VCaP (cell line): ENCODE measurements around the gene GARNL3.

ENCODE experiments used
- H3K27ac ChIP-seq: fragments of 450-650 bp; 2 replicates; pipeline ENCODE4 v1.5.1; 2017
- TF ChIP-seq, protein P1 (sequence below): fragments of 450-650 bp; conservative IDR thresholded peaks from 2 replicates; pipeline ENCODE4 v1.5.1; 2017; ENCODE audit warnings: mild to moderate bottlenecking, moderate library complexity

Gene GARNL3

DNA sequence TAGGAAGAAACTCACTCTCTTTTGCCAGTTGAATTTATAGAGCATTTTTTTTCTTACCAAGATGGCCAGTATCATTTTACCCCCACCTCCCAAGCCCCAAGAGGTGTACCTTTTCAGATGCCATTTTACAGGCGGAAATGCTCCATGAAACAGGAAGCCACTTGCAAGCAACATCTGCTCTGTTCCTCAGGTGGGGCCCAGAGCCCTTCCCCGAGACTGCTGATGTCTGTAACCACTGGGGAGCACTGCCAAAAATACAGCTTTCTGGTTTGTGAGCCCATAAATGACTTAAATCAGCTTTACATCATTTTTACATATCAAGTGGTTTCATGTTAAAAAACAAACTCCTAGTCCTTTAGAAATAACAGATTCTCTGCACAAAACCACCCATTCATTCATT, 42.9 kb upstream of the GARNL3 start:
- H3K27ac ChIP-seq = no peak overlapping the region
- TF ChIP-seq, protein P1, sequence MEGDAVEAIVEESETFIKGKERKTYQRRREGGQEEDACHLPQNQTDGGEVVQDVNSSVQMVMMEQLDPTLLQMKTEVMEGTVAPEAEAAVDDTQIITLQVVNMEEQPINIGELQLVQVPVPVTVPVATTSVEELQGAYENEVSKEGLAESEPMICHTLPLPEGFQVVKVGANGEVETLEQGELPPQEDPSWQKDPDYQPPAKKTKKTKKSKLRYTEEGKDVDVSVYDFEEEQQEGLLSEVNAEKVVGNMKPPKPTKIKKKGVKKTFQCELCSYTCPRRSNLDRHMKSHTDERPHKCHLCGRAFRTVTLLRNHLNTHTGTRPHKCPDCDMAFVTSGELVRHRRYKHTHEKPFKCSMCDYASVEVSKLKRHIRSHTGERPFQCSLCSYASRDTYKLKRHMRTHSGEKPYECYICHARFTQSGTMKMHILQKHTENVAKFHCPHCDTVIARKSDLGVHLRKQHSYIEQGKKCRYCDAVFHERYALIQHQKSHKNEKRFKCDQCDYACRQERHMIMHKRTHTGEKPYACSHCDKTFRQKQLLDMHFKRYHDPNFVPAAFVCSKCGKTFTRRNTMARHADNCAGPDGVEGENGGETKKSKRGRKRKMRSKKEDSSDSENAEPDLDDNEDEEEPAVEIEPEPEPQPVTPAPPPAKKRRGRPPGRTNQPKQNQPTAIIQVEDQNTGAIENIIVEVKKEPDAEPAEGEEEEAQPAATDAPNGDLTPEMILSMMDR = no peak

DNA sequence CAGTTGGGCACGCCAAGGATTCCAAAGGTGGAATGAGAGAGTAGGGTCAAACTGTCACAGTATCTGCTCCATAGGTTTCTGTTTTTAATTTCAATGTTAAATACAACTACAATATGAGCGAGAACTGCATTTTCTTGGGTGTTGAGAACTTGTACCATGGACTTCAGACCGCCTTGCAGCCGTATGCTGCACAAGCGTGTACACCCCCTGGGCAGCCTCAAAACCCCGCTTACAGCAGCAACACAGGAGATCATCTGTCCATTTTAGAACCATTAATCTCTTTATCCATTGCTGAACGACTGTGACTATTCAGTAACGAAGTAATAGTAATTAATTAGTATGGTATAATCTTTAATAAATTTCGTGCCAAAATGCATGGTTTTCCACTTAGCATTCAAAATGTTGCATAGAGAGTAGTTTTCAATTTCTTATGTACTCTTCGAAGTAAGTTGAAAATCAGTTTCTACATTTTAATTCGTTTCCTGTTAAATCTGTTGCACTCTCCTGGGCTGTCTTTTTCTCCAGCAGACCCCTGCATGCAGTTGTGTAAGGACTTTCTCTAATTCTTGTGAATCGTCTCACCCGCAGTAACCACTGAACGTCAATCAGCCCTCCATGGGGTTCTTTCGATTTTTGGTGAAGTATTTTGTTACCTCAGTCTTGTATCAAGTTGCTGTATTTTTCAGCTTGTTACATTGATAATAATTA, 42.0 kb upstream of the GARNL3 start:
- TF ChIP-seq, protein P1 = no peak
- no peak overlapping the region for H3K27ac ChIP-seq

DNA sequence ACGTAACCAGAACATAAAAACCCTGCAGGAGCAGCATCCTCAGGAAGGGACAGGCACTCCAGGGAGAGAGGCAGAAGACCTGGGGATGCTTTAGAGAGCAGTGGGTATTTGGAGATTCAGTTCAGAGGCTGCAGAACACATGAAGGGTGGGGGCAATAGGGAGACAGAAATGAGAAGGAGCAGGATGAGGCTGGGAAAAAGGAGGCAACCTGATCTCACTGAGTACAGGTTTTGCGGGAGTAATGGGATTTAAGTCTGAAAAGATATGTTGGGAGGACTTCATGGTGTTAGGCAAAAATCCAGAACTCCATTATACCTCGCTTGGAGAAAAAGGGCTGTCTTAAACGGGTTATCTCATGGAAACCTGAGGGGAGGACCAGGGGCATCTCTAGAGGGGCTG, 41.3 kb upstream of the GARNL3 start:
- no peak overlapping the region for H3K27ac ChIP-seq
- TF ChIP-seq, protein P1 = no peak

DNA sequence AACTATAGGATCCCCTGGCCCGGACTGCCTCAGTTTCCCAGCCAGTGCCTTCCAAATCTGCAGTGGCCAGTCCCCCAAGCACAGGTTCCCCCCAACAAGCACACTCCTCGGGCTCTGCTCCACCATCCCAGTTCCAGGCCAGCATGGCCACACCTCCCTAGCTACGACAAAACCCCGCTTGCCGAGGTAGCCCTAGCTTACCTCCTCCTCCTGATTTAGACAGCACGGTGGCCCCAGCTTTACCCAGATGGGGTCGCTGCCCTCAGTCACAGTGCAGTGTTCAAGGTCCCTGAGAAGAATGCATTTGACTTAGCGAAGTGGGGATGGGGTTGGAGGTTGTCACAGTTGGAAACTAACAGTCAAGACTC, 40.8 kb upstream of the GARNL3 start:
- TF ChIP-seq, protein P1 = no peak
- H3K27ac ChIP-seq = peak overlapping the region; percentile 75

DNA sequence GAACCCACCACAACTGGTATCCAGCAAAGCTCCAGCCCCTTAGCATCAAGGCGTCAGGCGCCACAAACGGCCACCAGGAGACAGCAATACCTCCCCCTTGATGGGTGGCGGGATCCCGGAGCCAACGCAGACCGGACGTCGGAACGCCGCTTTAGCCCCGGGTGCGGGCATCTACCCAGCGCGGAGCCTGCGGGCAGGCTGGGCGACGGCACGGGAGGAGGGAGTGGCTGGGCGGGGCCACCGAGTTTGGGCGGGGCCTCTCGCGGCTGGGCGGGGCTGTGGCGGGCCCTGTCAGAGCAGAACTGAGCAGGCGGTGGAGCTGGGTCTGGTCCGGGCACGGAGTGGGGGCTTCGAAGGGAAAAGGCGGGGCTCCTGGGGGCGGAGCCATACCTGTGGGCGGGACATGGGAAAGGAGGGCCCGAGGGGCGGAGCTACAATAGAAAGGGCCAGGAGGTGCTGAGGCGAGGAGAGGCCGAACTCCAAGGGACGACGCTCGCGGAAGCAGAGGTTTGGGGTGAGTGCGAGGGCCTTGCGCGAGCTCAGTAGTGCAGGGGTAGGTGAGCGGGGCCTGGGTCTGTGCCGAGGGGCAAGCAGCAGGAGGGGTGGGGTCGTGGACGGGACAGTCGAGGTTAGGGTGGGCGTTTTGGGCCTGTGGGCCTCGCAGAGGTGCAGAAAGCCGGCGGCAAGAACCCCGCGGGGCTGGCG, 40.2 kb upstream of the GARNL3 start:
- TF ChIP-seq, protein P1 = peak; percentile 39
- peak overlapping the region; percentile 75 for H3K27ac ChIP-seq

DNA sequence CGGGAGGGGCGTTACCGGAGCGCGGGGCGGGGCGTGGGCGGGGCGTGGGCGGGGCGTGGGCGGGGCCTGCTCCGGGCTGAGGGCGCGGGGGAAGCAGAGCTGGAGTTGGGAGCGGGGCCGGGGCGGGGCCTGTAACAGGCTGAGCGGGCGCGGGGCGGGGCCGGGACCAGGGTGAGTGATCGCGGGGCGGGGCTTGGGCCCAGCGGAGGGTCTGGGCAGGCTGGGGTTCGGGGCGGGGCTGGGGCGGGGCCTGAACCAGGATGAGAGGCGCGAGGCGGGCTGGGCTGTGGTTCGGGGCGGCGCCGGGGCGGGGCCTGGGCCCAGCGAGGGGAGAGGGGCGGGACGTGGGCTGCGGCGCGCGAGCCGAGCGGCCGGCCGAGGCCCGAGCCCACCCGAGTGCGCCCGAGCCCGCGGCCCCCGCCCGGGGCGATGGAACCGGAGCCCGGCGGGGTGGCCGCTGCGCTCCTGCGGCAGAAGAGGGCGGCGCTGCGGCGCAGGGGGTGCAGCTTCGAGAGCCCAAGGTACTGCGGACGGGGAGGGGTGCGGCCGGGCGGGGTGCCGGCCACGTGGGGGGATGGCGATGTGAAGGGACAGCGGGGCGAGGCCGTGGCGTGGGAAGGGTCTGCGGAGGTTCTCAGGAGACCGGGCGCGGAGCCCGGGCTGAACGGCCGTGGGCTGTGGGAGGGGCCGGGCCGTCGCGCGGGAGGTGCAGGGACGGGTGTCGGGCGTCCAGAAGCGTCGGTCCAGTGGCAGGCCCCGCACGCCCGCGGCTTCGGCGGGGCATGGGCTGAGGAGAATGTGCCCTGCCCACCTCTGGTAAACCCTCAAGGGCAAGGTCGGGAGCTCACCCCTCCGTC, 39.5 kb upstream of the GARNL3 start:
- TF ChIP-seq, protein P1 = no peak
- H3K27ac ChIP-seq = peak overlapping the region; percentile 75
